GM23338 (cell line): ENCODE data around the gene CCL17. TPM values are rescaled to one million over a fixed set of nuclear protein-coding genes. Genes with fewer than 3 reads are reported as not detected.

ENCODE experiments used
- ATAC-seq: fragments of 200-7000 bp; cut with Tn5 transposase; 3 replicates; pipeline ENCODE4 v1.9.1; 2020
- DNase-seq: peaks from one replicate; pipeline ENCODE4 v3.0.0-alpha.2; 2015; ENCODE audit warnings: low spot score
- H2AFZ ChIP-seq: fragments of 200-600 bp; sonication (generic); 2 replicates; pipeline ENCODE4 v1.8.0; 2016; ENCODE audit warnings: antibody characterized with exemption, mild to moderate bottlenecking, moderate library complexity
- H3F3A ChIP-seq: fragments of 200-600 bp; sonication (generic); replicated peaks from 2 replicates; pipeline ENCODE4 v1.8.0; 2017; ENCODE audit warnings: antibody characterized with exemption, mixed run types, low read depth
- H3K27ac ChIP-seq: fragments of 200-600 bp; sonication (generic); 2 replicates; pipeline ENCODE4 v1.6.1; 2016; ENCODE audit warnings: low read depth
- H3K27me3 ChIP-seq: fragments of 200-600 bp; sonication (generic); 2 replicates; pipeline ENCODE4 v1.8.0; 2016; ENCODE audit warnings: mild to moderate bottlenecking, mixed run types, moderate library complexity; ENCODE audit not compliant: insufficient read depth
- H3K36me3 ChIP-seq: fragments of 200-600 bp; sonication (generic); 2 replicates; pipeline ENCODE4 v1.8.0; 2016; ENCODE audit warnings: mild to moderate bottlenecking; ENCODE audit not compliant: insufficient read depth
- H3K4me1 ChIP-seq: fragments of 200-600 bp; sonication (generic); 2 replicates; pipeline ENCODE4 v1.8.0; 2016; ENCODE audit warnings: mild to moderate bottlenecking, moderate library complexity; ENCODE audit not compliant: insufficient read depth
- H3K4me2 ChIP-seq: fragments of 200-600 bp; sonication (generic); 2 replicates; pipeline ENCODE4 v1.7.1; 2017; ENCODE audit warnings: mixed run types
- H3K4me3 ChIP-seq: fragments of 200-600 bp; sonication (generic); 2 replicates; pipeline ENCODE4 v1.6.1; 2016; ENCODE audit warnings: mixed run types
- H3K79me2 ChIP-seq: fragments of 200-600 bp; sonication (generic); replicated peaks from 2 replicates; pipeline ENCODE4 v1.8.0; 2017; ENCODE audit warnings: mild to moderate bottlenecking; ENCODE audit not compliant: insufficient read depth
- H3K9me2 ChIP-seq: fragments of 200-600 bp; sonication (generic); 2 replicates; pipeline ENCODE4 v1.8.0; 2017; ENCODE audit not compliant: insufficient read depth
- H4K20me1 ChIP-seq: fragments of 200-600 bp; sonication (generic); replicated peaks from 2 replicates; pipeline ENCODE4 v1.8.0; 2017; ENCODE audit warnings: mild to moderate bottlenecking; ENCODE audit not compliant: insufficient read depth
- H3K27ac Mint-ChIP-seq: 2 replicates; pipeline ENCODE4 v1.8.0; 2020; ENCODE audit warnings: inconsistent platforms, mild to moderate bottlenecking, moderate library complexity, mixed read lengths
- H3K27me3 Mint-ChIP-seq: 3 replicates; pipeline ENCODE4 v1.8.0; 2022; ENCODE audit warnings: low read depth, mild to moderate bottlenecking, moderate library complexity, mixed read lengths, inconsistent platforms; ENCODE audit not compliant: insufficient read depth, poor library complexity
- H3K36me3 Mint-ChIP-seq: 3 replicates; pipeline ENCODE4 v1.8.0; 2021; ENCODE audit warnings: low read depth, mild to moderate bottlenecking, inconsistent platforms, moderate library complexity, mixed read lengths
- H3K4me1 Mint-ChIP-seq: 3 replicates; pipeline ENCODE4 v1.8.0; 2020; ENCODE audit warnings: mild to moderate bottlenecking, inconsistent platforms, mixed read lengths
- H3K4me3 Mint-ChIP-seq: 3 replicates; pipeline ENCODE4 v1.8.0; 2021; ENCODE audit warnings: moderate library complexity, mild to moderate bottlenecking, inconsistent platforms, mixed read lengths
- H3K9me3 Mint-ChIP-seq: 3 replicates; pipeline ENCODE4 v1.8.0; 2020; ENCODE audit warnings: moderate library complexity, mild to moderate bottlenecking, inconsistent platforms, mixed read lengths
- EZH2 ChIP-seq: fragments of 200-600 bp; sonication (generic); IDR thresholded peaks from one replicate; pipeline ENCODE4 v1.8.0; 2017; ENCODE audit warnings: antibody characterized with exemption, mild to moderate bottlenecking, low read depth; ENCODE audit not compliant: unreplicated experiment
- JUNB ChIP-seq: IDR thresholded peaks from one replicate; pipeline ENCODE4 v1.6.1; 2016; ENCODE audit warnings: antibody characterized with exemption; ENCODE audit not compliant: unreplicated experiment
- POLR2AphosphoS5 ChIP-seq: IDR thresholded peaks from 2 replicates; pipeline ENCODE4 v1.6.1; 2016; ENCODE audit warnings: antibody characterized with exemption, low read depth
- STAT1 ChIP-seq: IDR thresholded peaks from one replicate; pipeline ENCODE4 v1.6.1; 2016; ENCODE audit warnings: antibody characterized with exemption; ENCODE audit not compliant: unreplicated experiment
- ZNF331 ChIP-seq: fragments of 250-450 bp; sonication (Bioruptor Pico); IDR thresholded peaks from 2 replicates; pipeline ENCODE4 v1.5.0; 2020; ENCODE audit warnings: low read depth, mild to moderate bottlenecking, moderate library complexity
- polyA plus RNA-seq: library from polyadenylated mRNA; unstranded; fragments of >200 nt; fragmentation: Nextera tagmentation; extraction: Ambion mirVana; gene quantifications from 2 replicates; pipeline ENCODE4 v1.2.1, GENCODE V29; 2016
- total RNA-seq: library from RNA; depleted of rRNA; stranded (reverse); fragments of >200 nt; shearing (Covaris generic); gene quantifications from 2 replicates; pipeline ENCODE4 v1.2.3, GENCODE V29; 2014
- TF ChIP-seq, protein P1 (sequence below): IDR thresholded peaks from 2 replicates; pipeline ENCODE4 v1.6.1; 2016; ENCODE audit warnings: antibody characterized with exemption
- TF ChIP-seq, protein P2 (sequence below): fragments of 250-450 bp; sonication (Bioruptor Pico); IDR thresholded peaks from 2 replicates; pipeline ENCODE4 v1.5.0; 2020; ENCODE audit warnings: mild to moderate bottlenecking, moderate library complexity
- TF ChIP-seq, protein P3 (sequence below): IDR thresholded peaks from one replicate; pipeline ENCODE4 v1.6.1; 2018; ENCODE audit warnings: antibody characterized with exemption; ENCODE audit not compliant: unreplicated experiment
- TF ChIP-seq, protein P4 (sequence below), 2 experiments: fragments of 200-600 bp in 1 of 2; sonication (generic) in 1 of 2; conservative IDR thresholded peaks; 2 replicates each; pipeline versions ENCODE4 v1.5.1 to v1.6.1; 2016 to 2017; ENCODE audit warnings: antibody characterized with exemption in 2 of 2, low read depth in 2 of 2, mild to moderate bottlenecking in 2 of 2, moderate library complexity in 1 of 2

Gene CCL17
- total and polyA plus RNA-seq, 2 experiments from 2014 or later: not detected

DNA sequence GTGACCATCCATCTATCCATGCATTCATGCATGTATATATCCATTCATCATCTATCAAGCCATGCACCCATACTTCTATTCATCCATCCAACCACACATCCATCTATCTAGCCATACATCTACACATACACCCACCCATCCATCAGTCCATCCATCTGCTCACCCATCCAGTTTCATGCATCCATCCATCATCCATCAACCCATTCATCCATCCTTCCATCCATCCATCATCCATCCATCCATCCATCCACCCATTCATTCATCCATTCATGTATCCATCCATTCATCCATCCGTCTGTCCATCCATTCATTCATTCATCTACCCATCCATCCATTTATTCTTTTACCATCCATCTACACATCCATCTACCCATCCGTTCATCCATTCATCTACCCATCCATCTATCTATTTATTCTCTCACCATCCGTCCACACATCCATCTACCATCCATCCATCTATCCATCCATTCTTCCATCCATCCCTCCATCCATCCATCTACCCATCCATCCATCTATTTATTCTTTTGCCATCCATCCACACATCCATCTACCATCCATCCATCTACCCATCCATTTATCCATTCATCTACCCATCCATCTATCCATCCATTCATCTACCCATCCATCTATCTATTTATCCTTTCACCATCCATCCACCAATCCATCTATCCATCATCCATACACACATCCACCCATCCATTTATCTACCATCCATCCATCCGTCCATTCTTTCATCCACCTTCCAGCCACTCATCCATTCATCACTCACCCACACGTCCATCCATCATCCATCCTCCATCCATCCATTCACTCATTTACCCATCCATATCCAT, 3.2 kb downstream of the CCL17 start:
- no peaks in the 10 kb centered on the region for H4K20me1 ChIP-seq
- peaks cover 11% of the 10 kb centered on the region for H3K27me3 Mint-ChIP-seq
- ATAC-seq: no peak
- H3K4me2 ChIP-seq: no peak overlapping the region
- no peaks in the 10 kb centered on the region for H3K79me2 ChIP-seq
- H3K27ac ChIP-seq: no peak overlapping the region
- no peak overlapping the region for H3K27ac Mint-ChIP-seq
- TF ChIP-seq, protein P1, sequence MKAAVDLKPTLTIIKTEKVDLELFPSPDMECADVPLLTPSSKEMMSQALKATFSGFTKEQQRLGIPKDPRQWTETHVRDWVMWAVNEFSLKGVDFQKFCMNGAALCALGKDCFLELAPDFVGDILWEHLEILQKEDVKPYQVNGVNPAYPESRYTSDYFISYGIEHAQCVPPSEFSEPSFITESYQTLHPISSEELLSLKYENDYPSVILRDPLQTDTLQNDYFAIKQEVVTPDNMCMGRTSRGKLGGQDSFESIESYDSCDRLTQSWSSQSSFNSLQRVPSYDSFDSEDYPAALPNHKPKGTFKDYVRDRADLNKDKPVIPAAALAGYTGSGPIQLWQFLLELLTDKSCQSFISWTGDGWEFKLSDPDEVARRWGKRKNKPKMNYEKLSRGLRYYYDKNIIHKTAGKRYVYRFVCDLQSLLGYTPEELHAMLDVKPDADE: no peak
- TF ChIP-seq JUNB (no peak), POLR2AphosphoS5 (no peak), EZH2 (no peak), ZNF331 (no peak), STAT1 (no peak)
- TF ChIP-seq, protein P2, sequence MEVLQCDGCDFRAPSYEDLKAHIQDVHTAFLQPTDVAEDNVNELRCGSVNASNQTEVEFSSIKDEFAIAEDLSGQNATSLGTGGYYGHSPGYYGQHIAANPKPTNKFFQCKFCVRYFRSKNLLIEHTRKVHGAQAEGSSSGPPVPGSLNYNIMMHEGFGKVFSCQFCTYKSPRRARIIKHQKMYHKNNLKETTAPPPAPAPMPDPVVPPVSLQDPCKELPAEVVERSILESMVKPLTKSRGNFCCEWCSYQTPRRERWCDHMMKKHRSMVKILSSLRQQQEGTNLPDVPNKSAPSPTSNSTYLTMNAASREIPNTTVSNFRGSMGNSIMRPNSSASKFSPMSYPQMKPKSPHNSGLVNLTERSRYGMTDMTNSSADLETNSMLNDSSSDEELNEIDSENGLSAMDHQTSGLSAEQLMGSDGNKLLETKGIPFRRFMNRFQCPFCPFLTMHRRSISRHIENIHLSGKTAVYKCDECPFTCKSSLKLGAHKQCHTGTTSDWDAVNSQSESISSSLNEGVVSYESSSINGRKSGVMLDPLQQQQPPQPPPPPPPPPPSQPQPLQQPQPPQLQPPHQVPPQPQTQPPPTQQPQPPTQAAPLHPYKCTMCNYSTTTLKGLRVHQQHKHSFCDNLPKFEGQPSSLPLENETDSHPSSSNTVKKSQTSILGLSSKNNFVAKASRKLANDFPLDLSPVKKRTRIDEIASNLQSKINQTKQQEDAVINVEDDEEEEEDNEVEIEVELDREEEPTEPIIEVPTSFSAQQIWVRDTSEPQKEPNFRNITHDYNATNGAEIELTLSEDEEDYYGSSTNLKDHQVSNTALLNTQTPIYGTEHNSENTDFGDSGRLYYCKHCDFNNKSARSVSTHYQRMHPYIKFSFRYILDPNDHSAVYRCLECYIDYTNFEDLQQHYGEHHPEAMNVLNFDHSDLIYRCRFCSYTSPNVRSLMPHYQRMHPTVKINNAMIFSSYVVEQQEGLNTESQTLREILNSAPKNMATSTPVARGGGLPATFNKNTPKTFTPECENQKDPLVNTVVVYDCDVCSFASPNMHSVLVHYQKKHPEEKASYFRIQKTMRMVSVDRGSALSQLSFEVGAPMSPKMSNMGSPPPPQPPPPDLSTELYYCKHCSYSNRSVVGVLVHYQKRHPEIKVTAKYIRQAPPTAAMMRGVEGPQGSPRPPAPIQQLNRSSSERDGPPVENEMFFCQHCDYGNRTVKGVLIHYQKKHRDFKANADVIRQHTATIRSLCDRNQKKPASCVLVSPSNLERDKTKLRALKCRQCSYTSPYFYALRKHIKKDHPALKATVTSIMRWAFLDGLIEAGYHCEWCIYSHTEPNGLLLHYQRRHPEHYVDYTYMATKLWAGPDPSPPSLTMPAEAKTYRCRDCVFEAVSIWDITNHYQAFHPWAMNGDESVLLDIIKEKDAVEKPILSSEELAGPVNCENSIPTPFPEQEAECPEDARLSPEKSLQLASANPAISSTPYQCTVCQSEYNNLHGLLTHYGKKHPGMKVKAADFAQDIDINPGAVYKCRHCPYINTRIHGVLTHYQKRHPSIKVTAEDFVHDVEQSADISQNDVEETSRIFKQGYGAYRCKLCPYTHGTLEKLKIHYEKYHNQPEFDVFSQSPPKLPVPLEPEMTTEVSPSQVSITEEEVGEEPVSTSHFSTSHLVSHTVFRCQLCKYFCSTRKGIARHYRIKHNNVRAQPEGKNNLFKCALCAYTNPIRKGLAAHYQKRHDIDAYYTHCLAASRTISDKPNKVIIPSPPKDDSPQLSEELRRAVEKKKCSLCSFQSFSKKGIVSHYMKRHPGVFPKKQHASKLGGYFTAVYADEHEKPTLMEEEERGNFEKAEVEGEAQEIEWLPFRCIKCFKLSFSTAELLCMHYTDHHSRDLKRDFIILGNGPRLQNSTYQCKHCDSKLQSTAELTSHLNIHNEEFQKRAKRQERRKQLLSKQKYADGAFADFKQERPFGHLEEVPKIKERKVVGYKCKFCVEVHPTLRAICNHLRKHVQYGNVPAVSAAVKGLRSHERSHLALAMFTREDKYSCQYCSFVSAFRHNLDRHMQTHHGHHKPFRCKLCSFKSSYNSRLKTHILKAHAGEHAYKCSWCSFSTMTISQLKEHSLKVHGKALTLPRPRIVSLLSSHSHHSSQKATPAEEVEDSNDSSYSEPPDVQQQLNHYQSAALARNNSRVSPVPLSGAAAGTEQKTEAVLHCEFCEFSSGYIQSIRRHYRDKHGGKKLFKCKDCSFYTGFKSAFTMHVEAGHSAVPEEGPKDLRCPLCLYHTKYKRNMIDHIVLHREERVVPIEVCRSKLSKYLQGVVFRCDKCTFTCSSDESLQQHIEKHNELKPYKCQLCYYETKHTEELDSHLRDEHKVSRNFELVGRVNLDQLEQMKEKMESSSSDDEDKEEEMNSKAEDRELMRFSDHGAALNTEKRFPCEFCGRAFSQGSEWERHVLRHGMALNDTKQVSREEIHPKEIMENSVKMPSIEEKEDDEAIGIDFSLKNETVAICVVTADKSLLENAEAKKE (CRISPR knock-in tag): no peak
- TF ChIP-seq, protein P3, sequence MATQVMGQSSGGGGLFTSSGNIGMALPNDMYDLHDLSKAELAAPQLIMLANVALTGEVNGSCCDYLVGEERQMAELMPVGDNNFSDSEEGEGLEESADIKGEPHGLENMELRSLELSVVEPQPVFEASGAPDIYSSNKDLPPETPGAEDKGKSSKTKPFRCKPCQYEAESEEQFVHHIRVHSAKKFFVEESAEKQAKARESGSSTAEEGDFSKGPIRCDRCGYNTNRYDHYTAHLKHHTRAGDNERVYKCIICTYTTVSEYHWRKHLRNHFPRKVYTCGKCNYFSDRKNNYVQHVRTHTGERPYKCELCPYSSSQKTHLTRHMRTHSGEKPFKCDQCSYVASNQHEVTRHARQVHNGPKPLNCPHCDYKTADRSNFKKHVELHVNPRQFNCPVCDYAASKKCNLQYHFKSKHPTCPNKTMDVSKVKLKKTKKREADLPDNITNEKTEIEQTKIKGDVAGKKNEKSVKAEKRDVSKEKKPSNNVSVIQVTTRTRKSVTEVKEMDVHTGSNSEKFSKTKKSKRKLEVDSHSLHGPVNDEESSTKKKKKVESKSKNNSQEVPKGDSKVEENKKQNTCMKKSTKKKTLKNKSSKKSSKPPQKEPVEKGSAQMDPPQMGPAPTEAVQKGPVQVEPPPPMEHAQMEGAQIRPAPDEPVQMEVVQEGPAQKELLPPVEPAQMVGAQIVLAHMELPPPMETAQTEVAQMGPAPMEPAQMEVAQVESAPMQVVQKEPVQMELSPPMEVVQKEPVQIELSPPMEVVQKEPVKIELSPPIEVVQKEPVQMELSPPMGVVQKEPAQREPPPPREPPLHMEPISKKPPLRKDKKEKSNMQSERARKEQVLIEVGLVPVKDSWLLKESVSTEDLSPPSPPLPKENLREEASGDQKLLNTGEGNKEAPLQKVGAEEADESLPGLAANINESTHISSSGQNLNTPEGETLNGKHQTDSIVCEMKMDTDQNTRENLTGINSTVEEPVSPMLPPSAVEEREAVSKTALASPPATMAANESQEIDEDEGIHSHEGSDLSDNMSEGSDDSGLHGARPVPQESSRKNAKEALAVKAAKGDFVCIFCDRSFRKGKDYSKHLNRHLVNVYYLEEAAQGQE: no peak
- TF ChIP-seq, protein P4, sequence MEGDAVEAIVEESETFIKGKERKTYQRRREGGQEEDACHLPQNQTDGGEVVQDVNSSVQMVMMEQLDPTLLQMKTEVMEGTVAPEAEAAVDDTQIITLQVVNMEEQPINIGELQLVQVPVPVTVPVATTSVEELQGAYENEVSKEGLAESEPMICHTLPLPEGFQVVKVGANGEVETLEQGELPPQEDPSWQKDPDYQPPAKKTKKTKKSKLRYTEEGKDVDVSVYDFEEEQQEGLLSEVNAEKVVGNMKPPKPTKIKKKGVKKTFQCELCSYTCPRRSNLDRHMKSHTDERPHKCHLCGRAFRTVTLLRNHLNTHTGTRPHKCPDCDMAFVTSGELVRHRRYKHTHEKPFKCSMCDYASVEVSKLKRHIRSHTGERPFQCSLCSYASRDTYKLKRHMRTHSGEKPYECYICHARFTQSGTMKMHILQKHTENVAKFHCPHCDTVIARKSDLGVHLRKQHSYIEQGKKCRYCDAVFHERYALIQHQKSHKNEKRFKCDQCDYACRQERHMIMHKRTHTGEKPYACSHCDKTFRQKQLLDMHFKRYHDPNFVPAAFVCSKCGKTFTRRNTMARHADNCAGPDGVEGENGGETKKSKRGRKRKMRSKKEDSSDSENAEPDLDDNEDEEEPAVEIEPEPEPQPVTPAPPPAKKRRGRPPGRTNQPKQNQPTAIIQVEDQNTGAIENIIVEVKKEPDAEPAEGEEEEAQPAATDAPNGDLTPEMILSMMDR (conservative IDR thresholded peaks at IDR 0.05; ENCODE audit: low read depth in 2 of 2): no peak
- H3K36me3 Mint-ChIP-seq: no peaks in the 10 kb centered on the region
- peaks cover 5% of the 10 kb centered on the region; the same call in 1 of the 3 replicates for H3K4me1 Mint-ChIP-seq
- no peaks in the 10 kb centered on the region for H3K9me3 Mint-ChIP-seq
- no peak overlapping the region for H3K4me3 ChIP-seq
- no peak for DNase-seq
- no peak overlapping the region for H3K4me3 Mint-ChIP-seq
- H3K4me1 ChIP-seq: no peaks in the 10 kb centered on the region
- 0 out of 2 replicates have a peak, but pooled peaks cover 4% of the 10 kb centered on the region for H3K9me2 ChIP-seq
- H3K36me3 ChIP-seq: no peaks in the 10 kb centered on the region
- no peaks in the 10 kb centered on the region for H3K27me3 ChIP-seq
- no peaks in the 10 kb centered on the region for H3F3A ChIP-seq
- no peak overlapping the region for H2AFZ ChIP-seq
